Ishikawa (cell line): ENCODE results near the gene LARGE2.

ENCODE experiments used
- CEBPB ChIP-seq: IDR thresholded peaks from 2 replicates; pipeline ENCODE4 v1.6.1; 2012
- CREB1 ChIP-seq: IDR thresholded peaks from 2 replicates; pipeline ENCODE4 v1.6.1; 2012; ENCODE audit warnings: low read depth
- EGR1 ChIP-seq: IDR thresholded peaks from 2 replicates; pipeline ENCODE4 v1.6.1; 2012
- EP300 ChIP-seq: IDR thresholded peaks from 2 replicates; pipeline ENCODE4 v1.6.1; 2012; ENCODE audit warnings: borderline replicate concordance
- FOXM1 ChIP-seq: IDR thresholded peaks from 2 replicates; pipeline ENCODE4 v1.6.1; 2012; ENCODE audit warnings: low read depth, borderline replicate concordance
- MAX ChIP-seq: IDR thresholded peaks from 2 replicates; pipeline ENCODE4 v1.6.1; 2012
- NFIC ChIP-seq: IDR thresholded peaks from 2 replicates; pipeline ENCODE4 v1.6.1; 2012
- RAD21 ChIP-seq: IDR thresholded peaks from 2 replicates; pipeline ENCODE4 v1.6.1; 2012; ENCODE audit warnings: low read depth
- REST ChIP-seq: IDR thresholded peaks from 2 replicates; pipeline ENCODE4 v1.6.1; 2012; ENCODE audit warnings: low read depth, mild to moderate bottlenecking
- TAF1 ChIP-seq: IDR thresholded peaks from 2 replicates; pipeline ENCODE4 v1.6.1; 2012; ENCODE audit warnings: low read depth, mild to moderate bottlenecking
- TCF12 ChIP-seq: IDR thresholded peaks from 2 replicates; pipeline ENCODE4 v1.6.1; 2012; ENCODE audit warnings: low read depth
- TEAD4 ChIP-seq: IDR thresholded peaks from 2 replicates; pipeline ENCODE4 v1.6.1; 2012
- USF1 ChIP-seq: IDR thresholded peaks from 2 replicates; pipeline ENCODE4 v1.6.1; 2012
- YY1 ChIP-seq: IDR thresholded peaks from 2 replicates; pipeline ENCODE4 v1.6.1; 2012; ENCODE audit warnings: low read depth
- ZBTB7A ChIP-seq: IDR thresholded peaks from 2 replicates; pipeline ENCODE4 v1.6.1; 2012; ENCODE audit warnings: low read depth

The LARGE2 gene

GRCh38 chr11:45915446-45915845 lies 7.0 kb upstream of the LARGE2 start:
- TF ChIP-seq CREB1 (no peak), TEAD4 (no peak), EGR1 (no peak), YY1 (no peak), RAD21 (no peak), NFIC (no peak), ZBTB7A (no peak), EP300 (no peak), MAX (no peak), CEBPB (no peak), USF1 (no peak), TCF12 (no peak), REST (no peak)

GRCh38 chr11:45917286-45917622 lies 5.2 kb upstream of the LARGE2 start:
- TF ChIP-seq RAD21 (no peak), CREB1 (no peak), REST (no peak), NFIC (no peak), EP300 (no peak), CEBPB (no peak), MAX (no peak), YY1 (no peak), TAF1 (no peak), ZBTB7A (no peak), TCF12 (no peak), TEAD4 (no peak), USF1 (no peak), EGR1 (no peak)

GRCh38 chr11:45917623-45918330 lies 4.7 kb upstream of the LARGE2 start, which contains the start of gene PEX16:
Gene PEX16 (minus strand): TSS chr11:45917877. CDS start chr11:45917811, 66 bp downstream.
- no peak for TF ChIP-seq EGR1
- TF ChIP-seq TEAD4 = no peak
- TF ChIP-seq REST = no peak
- TF ChIP-seq TAF1 = peak; percentile 70
- peak; percentile 54; the same call in 1 of the 2 replicates for TF ChIP-seq FOXM1
- 0 out of 2 replicates have a peak, but pooled peaks have one; percentile 25 for TF ChIP-seq EP300
- TF ChIP-seq USF1 = no peak
- TF ChIP-seq ZBTB7A = 0 out of 2 replicates have a peak, but pooled peaks have one; percentile 13
- 0 out of 2 replicates have a peak, but pooled peaks have one; percentile 1 for TF ChIP-seq RAD21
- TF ChIP-seq CEBPB = peak; percentile 98
- TF ChIP-seq CREB1 = peak; percentile 27; the same call in 1 of the 2 replicates
- TF ChIP-seq YY1 = no peak
- peak; percentile 59 for TF ChIP-seq MAX
- TF ChIP-seq NFIC = peak; percentile 53
- TF ChIP-seq TCF12 = peak; percentile 45; the same call in 1 of the 2 replicates
